ENCODE data around the gene DRG2. TPM values are rescaled to one million over a fixed set of nuclear protein-coding genes. Genes with fewer than 3 reads are reported as not detected.

The DRG2 gene
- polyA plus RNA-seq, 3 donors, result 26.9 to 36.1 (median 32.0) TPM

- Mint-ChIP-seq H3K4me1 (peaks cover 7% of the 10 kb centered on the region), H3K9me3 (no peaks in the 10 kb centered on the region), H3K4me3 (no peak overlapping the region), H3K27ac (no peak overlapping the region), H3K36me3 (peaks cover 1 to 4% of the 10 kb centered on the region in 2 donors), H3K27me3 (ENCODE audit: low read depth in 3 of 3) (peaks cover 0 to 10% (median 8%) of the 10 kb centered on the region in 3 donors)
- TF ChIP-seq CTCF (IDR thresholded peaks at IDR 0.05), result no peak
- intact Hi-C loops (cut with micrococcal nuclease), result no loop called here
- H4K20me1 ChIP-seq (ENCODE audit: insufficient read depth, low read length), result no peaks in the 10 kb centered on the region
- DNase-seq, result no peak
- H3K79me2 ChIP-seq (ENCODE audit: insufficient read depth, low read length), result no peaks in the 10 kb centered on the region
- no peak overlapping the region for H3K9ac ChIP-seq (ENCODE audit: insufficient read depth, low read length, poor library complexity, severe bottlenecking)
- H3K27ac ChIP-seq (ENCODE audit: low read depth in 1 of 2, low read length in 2 of 2), result no peak overlapping the region
- H3K4me2 ChIP-seq (replicated peaks; ENCODE audit: extremely low read depth, low read length, poor library complexity, severe bottlenecking), result no peak overlapping the region
- no peak overlapping the region for H2AFZ ChIP-seq (ENCODE audit: insufficient read depth, low read depth, low read length, poor library complexity, severe bottlenecking)
- H3K36me3 ChIP-seq (replicated peaks in 1 of 2; ENCODE audit: control insufficient read depth in 1 of 2, insufficient read depth in 2 of 2, low read length in 2 of 2), result peaks cover 0 to 6% of the 10 kb centered on the region in 2 donors
- no peak overlapping the region for H3K4me3 ChIP-seq (replicated peaks in 1 of 3; ENCODE audit: low read depth in 2 of 3, low read length in 3 of 3)
- peaks cover 0 to 6% of the 10 kb centered on the region in 2 donors for H3K4me1 ChIP-seq (ENCODE audit: control insufficient read depth in 1 of 2, insufficient read depth in 2 of 2, low read length in 2 of 2)
- H3K27me3 ChIP-seq (ENCODE audit: control insufficient read depth in 2 of 2, insufficient read depth in 2 of 2, low read length in 2 of 2), result no peaks in the 10 kb centered on the region
- no peaks in the 10 kb centered on the region for H3K9me3 ChIP-seq (replicated peaks in 1 of 2; ENCODE audit: control insufficient read depth in 1 of 2, insufficient read depth in 1 of 2, low read length in 2 of 2)
Measured at GRCh38 chr17:18071751-18072150, 16.0 kb upstream of the DRG2 start.

GRCh38 chr17:18074566-18075272 lies 13.0 kb upstream of the DRG2 start:
- 92% methylated on average over 5 of the region's 6 CpGs for WGBS (ENCODE audit: insufficient coverage)
- Histone ChIP-seq H3K9ac (ENCODE audit: insufficient read depth, low read length, poor library complexity, severe bottlenecking) (no peak overlapping the region), H3K4me2 (replicated peaks; ENCODE audit: extremely low read depth, low read length, poor library complexity, severe bottlenecking) (no peak overlapping the region), H3K27ac (ENCODE audit: low read depth in 1 of 2, low read length in 2 of 2) (no peak overlapping the region), H3K4me1 (ENCODE audit: control insufficient read depth in 1 of 2, insufficient read depth in 2 of 2, low read length in 2 of 2) (peaks cover 0 to 6% of the 10 kb centered on the region in 2 donors), H3K9me3 (replicated peaks in 1 of 2; ENCODE audit: control insufficient read depth in 1 of 2, insufficient read depth in 1 of 2, low read length in 2 of 2) (no peaks in the 10 kb centered on the region), H2AFZ (ENCODE audit: insufficient read depth, low read depth, low read length, poor library complexity, severe bottlenecking) (no peak overlapping the region), H3K36me3 (replicated peaks in 1 of 2; ENCODE audit: control insufficient read depth in 1 of 2, insufficient read depth in 2 of 2, low read length in 2 of 2) (no peaks in the 10 kb centered on the region), H3K27me3 (ENCODE audit: control insufficient read depth in 2 of 2, insufficient read depth in 2 of 2, low read length in 2 of 2) (no peaks in the 10 kb centered on the region), H3K79me2 (ENCODE audit: insufficient read depth, low read length) (no peaks in the 10 kb centered on the region), H4K20me1 (ENCODE audit: insufficient read depth, low read length) (no peaks in the 10 kb centered on the region), H3K4me3 (replicated peaks in 1 of 3; ENCODE audit: low read depth in 2 of 3, low read length in 3 of 3) (no peak overlapping the region)
- Mint-ChIP-seq H3K27me3 (ENCODE audit: low read depth in 3 of 3) (peaks cover 4 to 15% (median 14%) of the 10 kb centered on the region in 3 donors), H3K27ac (no peak overlapping the region), H3K36me3 (no peaks in the 10 kb centered on the region), H3K9me3 (no peaks in the 10 kb centered on the region), H3K4me3 (no peak overlapping the region), H3K4me1 (peaks cover 7% of the 10 kb centered on the region)
- intact Hi-C loops (cut with micrococcal nuclease), result no loop called here
- DNase-seq, result no peak
- TF ChIP-seq CTCF (IDR thresholded peaks at IDR 0.05), result no peak

All from CD14-positive monocyte (primary cell).